IPS DF 4.7 (cell line): ENCODE measurements around the gene FER.

Experiments used
- DNase-seq: peaks from one replicate; pipeline ENCODE4 v3.0.0-alpha.2; 2013; ENCODE audit warnings: low spot score; ENCODE audit errors: extremely low read depth

FER gene

GRCh38 chr5:109105631-109106267, 358.1 kb downstream of the FER start:
- no peak for DNase-seq

GRCh38 chr5:109111680-109112079, 364.0 kb downstream of the FER start:
- no peak for DNase-seq

GRCh38 chr5:109113608-109114007, 365.9 kb downstream of the FER start:
- no peak for DNase-seq

- DNase-seq = no peak
Measured at GRCh38 chr5:109121225-109121624, 373.5 kb downstream of the FER start.

GRCh38 chr5:109125755-109126429, 378.2 kb downstream of the FER start:
- DNase-seq = no peak

GRCh38 chr5:109126481-109126880, 378.8 kb downstream of the FER start:
- DNase-seq = no peak

GRCh38 chr5:109136906-109137305, 389.2 kb downstream of the FER start:
- DNase-seq = no peak

- DNase-seq = no peak
Measured at GRCh38 chr5:109141222-109142200, 393.8 kb downstream of the FER start.

GRCh38 chr5:109143031-109143430, 395.3 kb downstream of the FER start:
- no peak for DNase-seq

GRCh38 chr5:109145139-109145538, 397.4 kb downstream of the FER start:
- DNase-seq = no peak

- no peak for DNase-seq
Measured at GRCh38 chr5:109146591-109146990, 398.9 kb downstream of the FER start.

GRCh38 chr5:109152565-109152964, 404.9 kb downstream of the FER start:
- no peak for DNase-seq

GRCh38 chr5:109155625-109156024, 407.9 kb downstream of the FER start:
- no peak for DNase-seq

GRCh38 chr5:109156885-109157284, 409.2 kb downstream of the FER start:
- DNase-seq = no peak

GRCh38 chr5:109160468-109160867, 412.8 kb downstream of the FER start:
- DNase-seq = no peak

GRCh38 chr5:109161914-109162683, 414.4 kb downstream of the FER start:
- no peak for DNase-seq

- no peak for DNase-seq
Measured at GRCh38 chr5:109163336-109163735, 415.6 kb downstream of the FER start.

GRCh38 chr5:109164001-109164400, 416.3 kb downstream of the FER start:
- DNase-seq = no peak

GRCh38 chr5:109167586-109167985, 419.9 kb downstream of the FER start:
- no peak for DNase-seq

- DNase-seq = no peak
Measured at GRCh38 chr5:109168151-109168550, 420.5 kb downstream of the FER start.

- DNase-seq = no peak
Measured at GRCh38 chr5:109170629-109171350, 423.1 kb downstream of the FER start.
